Measurements from ENCODE around the gene ABCC8. TPM values are rescaled to one million over a fixed set of nuclear protein-coding genes. Genes with fewer than 3 reads are reported as not detected.
A peak's percentile ranks its signal among the peaks of the same experiment; 100 is the strongest.

ABCC8 gene
- total RNA-seq, 1 experiment from 2014 or later: 2.4 TPM

GRCh38 chr11:17475666-17476316 is 854 bp downstream of the ABCC8 start:
- no peaks in the 10 kb centered on the region for H3K79me2 ChIP-seq (ENCODE audit: insufficient read depth, low read length)
- Mint-ChIP-seq H3K9me3 (no peaks in the 10 kb centered on the region), H3K27me3 (ENCODE audit: low read depth) (peaks cover 80% of the 10 kb centered on the region), H3K27ac (no peak overlapping the region), H3K4me3 (peak overlapping the region; percentile 85 to 93), H3K4me1 (peaks cover 34 to 48% of the 10 kb centered on the region in 2 experiments), H3K36me3 (ENCODE audit: insufficient read depth in 1 of 3, low read depth in 3 of 3) (no peaks in the 10 kb centered on the region; a peak in 1 of 7 replicates)
- no peak overlapping the region for H3K14ac ChIP-seq (ENCODE audit: insufficient read depth, low read length)
- H3K4ac ChIP-seq (ENCODE audit: low read depth, low read length): no peak overlapping the region
- H2BK120ac ChIP-seq (ENCODE audit: low read depth, low read length, poor library complexity, severe bottlenecking): no peak overlapping the region
- H3K9ac ChIP-seq (ENCODE audit: extremely low read depth, insufficient read length, low read length): peak overlapping the region; percentile 33
- H3K23ac ChIP-seq (ENCODE audit: insufficient read length, low read depth, low read length): no peak overlapping the region
- H2BK12ac ChIP-seq (ENCODE audit: insufficient read length, low read depth, low read length): no peak overlapping the region
- H3K27ac ChIP-seq (ENCODE audit: insufficient read length, low read depth, low read length): no peak overlapping the region
- DNase-seq: peak; percentile 39
- H3K9me3 ChIP-seq (ENCODE audit: control insufficient read depth, low read depth, low read length): no peaks in the 10 kb centered on the region
- no peak overlapping the region for H3K56ac ChIP-seq (ENCODE audit: insufficient read length, low read depth, low read length)
- no peak overlapping the region for H4K91ac ChIP-seq (ENCODE audit: insufficient read length, low read depth, low read length)
- H3K23me2 ChIP-seq (ENCODE audit: insufficient read length, low read depth, low read length, poor library complexity, severe bottlenecking): peaks cover 11% of the 10 kb centered on the region
- H2AFZ ChIP-seq (ENCODE audit: low read length): peak overlapping the region; percentile 45
- H2BK15ac ChIP-seq (ENCODE audit: low read depth, low read length): no peak overlapping the region
- H3K18ac ChIP-seq (ENCODE audit: insufficient read length, low read depth, low read length): no peak overlapping the region
- TF ChIP-seq, protein P1, sequence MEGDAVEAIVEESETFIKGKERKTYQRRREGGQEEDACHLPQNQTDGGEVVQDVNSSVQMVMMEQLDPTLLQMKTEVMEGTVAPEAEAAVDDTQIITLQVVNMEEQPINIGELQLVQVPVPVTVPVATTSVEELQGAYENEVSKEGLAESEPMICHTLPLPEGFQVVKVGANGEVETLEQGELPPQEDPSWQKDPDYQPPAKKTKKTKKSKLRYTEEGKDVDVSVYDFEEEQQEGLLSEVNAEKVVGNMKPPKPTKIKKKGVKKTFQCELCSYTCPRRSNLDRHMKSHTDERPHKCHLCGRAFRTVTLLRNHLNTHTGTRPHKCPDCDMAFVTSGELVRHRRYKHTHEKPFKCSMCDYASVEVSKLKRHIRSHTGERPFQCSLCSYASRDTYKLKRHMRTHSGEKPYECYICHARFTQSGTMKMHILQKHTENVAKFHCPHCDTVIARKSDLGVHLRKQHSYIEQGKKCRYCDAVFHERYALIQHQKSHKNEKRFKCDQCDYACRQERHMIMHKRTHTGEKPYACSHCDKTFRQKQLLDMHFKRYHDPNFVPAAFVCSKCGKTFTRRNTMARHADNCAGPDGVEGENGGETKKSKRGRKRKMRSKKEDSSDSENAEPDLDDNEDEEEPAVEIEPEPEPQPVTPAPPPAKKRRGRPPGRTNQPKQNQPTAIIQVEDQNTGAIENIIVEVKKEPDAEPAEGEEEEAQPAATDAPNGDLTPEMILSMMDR (conservative IDR thresholded peaks at IDR 0.05): no peak
- peaks cover 2% of the 10 kb centered on the region for H4K20me1 ChIP-seq (ENCODE audit: control insufficient read depth, insufficient read depth, insufficient read length)
- no peak overlapping the region for H2BK5ac ChIP-seq (ENCODE audit: insufficient read length, low read length)
- H3T11ph ChIP-seq (ENCODE audit: low read length): no peak overlapping the region
- no peaks in the 10 kb centered on the region; the same call in 1 of the 2 replicates for H3K4me1 ChIP-seq (ENCODE audit: insufficient read depth, low read length)
- WGBS (ENCODE audit: extremely low coverage, insufficient read length, low lambda C conversion rate): no CpG with 5 or more reads among the region's 31 CpGs
- H3K4me2 ChIP-seq (ENCODE audit: insufficient read depth, insufficient read length, low read length): peak overlapping the region; percentile 86
- no peaks in the 10 kb centered on the region for H3K79me1 ChIP-seq (ENCODE audit: insufficient read depth, low read depth, low read length, poor library complexity, severe bottlenecking)
- no peak overlapping the region for H2BK20ac ChIP-seq (ENCODE audit: low read depth, low read length, poor library complexity, severe bottlenecking)
- no peak overlapping the region for H2AK5ac ChIP-seq (ENCODE audit: insufficient read length, low read length)
- no peak overlapping the region for H4K5ac ChIP-seq (ENCODE audit: insufficient read length, low read depth, low read length)
- no peak overlapping the region for H4K8ac ChIP-seq (replicated peaks; ENCODE audit: insufficient read length, low read depth, low read length)
- H3K27me3 ChIP-seq (ENCODE audit: insufficient read depth, low read length): peaks cover 33% of the 10 kb centered on the region; the same call in 1 of the 2 replicates

All from H9 (cell line).